ENCODE data around the gene NOS2.
"Not testable (repeated sequence)": the region's sequence is repeated elsewhere in the genome, so short reads cannot be mapped to it uniquely, and the experiment has no call there.

The NOS2 gene

DNA sequence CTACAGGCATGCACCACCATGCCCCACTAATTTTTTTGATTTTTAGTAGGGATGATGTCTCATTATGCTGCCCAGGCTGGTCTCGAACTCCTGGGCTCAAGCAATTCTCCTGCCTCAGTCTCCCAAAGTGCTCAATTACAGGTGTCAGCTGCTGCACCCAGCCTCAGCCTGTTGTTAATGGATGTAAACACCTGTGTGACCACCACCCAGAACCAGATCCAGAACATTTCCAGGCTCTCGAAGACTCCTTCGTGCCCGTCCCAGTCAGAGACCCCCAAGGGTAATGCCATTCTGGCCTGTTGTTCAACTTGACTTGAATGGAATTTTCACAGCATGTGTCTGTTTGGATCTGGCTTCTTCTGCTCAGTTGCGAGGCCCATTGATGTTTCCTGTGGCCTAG, 59.8 kb downstream of the NOS2 start:
- DNase-seq (ENCODE audit: extremely low read depth in 1 of 2, low read depth in 1 of 2): not testable (repeated sequence)

DNA sequence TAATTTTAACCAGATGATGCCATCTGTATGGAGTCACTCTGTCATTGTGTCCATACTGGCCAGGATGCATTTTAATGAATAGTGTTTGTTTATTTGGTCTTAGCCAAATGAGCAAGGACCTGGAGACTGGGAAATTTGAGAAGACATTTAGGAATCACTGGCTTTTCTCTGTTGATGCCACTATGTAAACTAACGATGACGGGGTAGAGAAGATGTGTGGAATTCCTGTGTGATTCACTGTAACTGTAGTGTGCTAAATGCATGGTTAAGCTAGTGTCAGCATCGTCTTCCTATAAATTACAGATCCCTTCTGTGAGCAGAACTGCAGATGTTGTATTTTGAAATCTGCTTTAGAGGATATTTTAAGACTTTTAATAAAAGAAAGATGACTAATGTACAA, 66.6 kb downstream of the NOS2 start:
- no peak for DNase-seq (ENCODE audit: extremely low read depth in 1 of 2, low read depth in 1 of 2)

DNA sequence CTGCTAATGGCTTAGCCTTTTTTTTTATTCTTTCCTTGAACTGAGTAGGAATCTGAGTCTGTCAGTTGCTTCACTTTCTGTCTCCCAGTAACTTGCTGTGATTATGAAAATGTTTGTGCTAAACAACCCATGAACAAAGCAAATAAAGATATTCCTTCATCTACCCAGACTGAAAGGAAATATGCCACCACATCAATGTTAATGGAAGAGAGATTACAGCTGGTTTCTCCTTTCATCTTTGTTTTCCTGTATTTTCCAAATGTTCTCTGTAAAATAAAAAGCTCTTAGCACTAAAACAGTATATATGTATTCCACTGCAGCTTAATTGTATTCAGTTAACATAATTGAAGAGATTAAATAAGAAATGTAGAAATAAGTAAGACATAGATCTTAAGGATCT, 67.6 kb downstream of the NOS2 start:
- not testable (repeated sequence) for DNase-seq (ENCODE audit: extremely low read depth in 1 of 2, low read depth in 1 of 2)

DNA sequence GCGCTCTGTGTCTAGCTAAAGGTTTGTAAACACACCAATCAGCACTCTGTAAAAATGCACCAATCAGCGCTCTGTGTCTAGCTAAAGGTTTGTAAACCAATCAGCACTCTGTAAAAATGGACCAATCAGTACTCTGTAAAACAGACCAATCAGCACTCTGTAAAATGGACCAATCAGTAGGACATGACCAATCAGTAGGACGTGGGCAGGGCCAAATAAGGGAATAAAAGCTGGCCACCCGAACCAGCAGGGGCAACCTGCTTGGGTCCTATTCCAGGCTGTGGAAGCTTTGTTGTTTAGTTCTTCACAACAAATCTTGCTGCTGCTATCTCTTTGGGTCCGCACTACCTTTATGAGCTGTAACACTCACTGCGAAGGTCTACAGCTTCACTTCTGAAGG, 74.3 kb downstream of the NOS2 start:
- not testable (repeated sequence) for DNase-seq (ENCODE audit: extremely low read depth in 1 of 2, low read depth in 1 of 2)

DNA sequence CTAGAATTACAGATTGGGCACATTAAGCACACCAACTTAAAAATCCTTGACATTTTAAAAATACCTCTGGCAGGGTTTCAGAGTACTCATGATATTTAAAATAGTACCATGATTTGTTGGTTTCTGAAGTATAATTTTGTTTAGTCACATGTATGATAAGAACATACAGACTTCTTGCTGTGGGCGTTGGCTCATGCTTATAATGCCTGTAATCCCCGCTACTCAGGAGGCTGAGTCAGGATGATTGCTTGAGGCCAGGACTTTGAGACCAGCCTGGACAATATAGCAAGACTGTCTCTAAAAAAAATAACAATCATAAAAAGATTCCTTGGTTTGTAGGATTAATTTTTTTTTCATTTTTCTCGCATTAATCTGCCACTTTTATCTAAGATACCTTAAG, 78.5 kb downstream of the NOS2 start:
- DNase-seq (ENCODE audit: extremely low read depth in 1 of 2, low read depth in 1 of 2): no peak

Measured in stimulated activated CD8-positive, alpha-beta memory T cell treated with anti-CD3 and anti-CD28 coated beads, Interleukin-7, amount 100 ng/mL, for 48 hours (primary cell).